ENCODE results near the gene EXOC4. TPM values are rescaled to one million over a fixed set of nuclear protein-coding genes. Genes with fewer than 3 reads are reported as not detected.

The EXOC4 gene
- total RNA-seq, 1 donor from 2014 or later = 84.0 TPM

GRCh38 chr7:133934262-133934976 lies 681.5 kb downstream of the EXOC4 start:
- Histone ChIP-seq H3K27me3 (ENCODE audit: control insufficient read depth, insufficient read depth, low read length) (no peaks in the 10 kb centered on the region), H3K4me3 (ENCODE audit: low read depth, low read length) (no peak overlapping the region), H3K36me3 (ENCODE audit: control insufficient read depth, insufficient read depth, low read length) (no peaks in the 10 kb centered on the region)
- TF ChIP-seq CTCF (IDR thresholded peaks at IDR 0.05; ENCODE audit: insufficient read depth, low read length, severe bottlenecking) = no peak
- FAIRE-seq (no peak), DNase-seq (ENCODE audit: low read depth) (no peak)

GRCh38 chr7:133934977-133935330 lies 682.1 kb downstream of the EXOC4 start:
- Histone ChIP-seq H3K27me3 (ENCODE audit: control insufficient read depth, insufficient read depth, low read length) (no peaks in the 10 kb centered on the region), H3K36me3 (ENCODE audit: control insufficient read depth, insufficient read depth, low read length) (no peaks in the 10 kb centered on the region), H3K4me3 (ENCODE audit: low read depth, low read length) (no peak overlapping the region)
- no peak for DNase-seq (ENCODE audit: low read depth)
- FAIRE-seq = no peak
- TF ChIP-seq CTCF (IDR thresholded peaks at IDR 0.05; ENCODE audit: insufficient read depth, low read length, severe bottlenecking) = no peak

- no peak for FAIRE-seq
- no peak for TF ChIP-seq CTCF (IDR thresholded peaks at IDR 0.05; ENCODE audit: insufficient read depth, low read length, severe bottlenecking)
- peak; percentile 56 for DNase-seq (ENCODE audit: low read depth)
- Histone ChIP-seq H3K27me3 (ENCODE audit: control insufficient read depth, insufficient read depth, low read length) (no peaks in the 10 kb centered on the region), H3K36me3 (ENCODE audit: control insufficient read depth, insufficient read depth, low read length) (no peaks in the 10 kb centered on the region), H3K4me3 (ENCODE audit: low read depth, low read length) (no peak overlapping the region)
Measured at GRCh38 chr7:133936074-133936473, 683.2 kb downstream of the EXOC4 start.

GRCh38 chr7:133937786-133938185 lies 684.9 kb downstream of the EXOC4 start:
- TF ChIP-seq CTCF (IDR thresholded peaks at IDR 0.05; ENCODE audit: insufficient read depth, low read length, severe bottlenecking) = no peak

GRCh38 chr7:133940368-133940767 lies 687.5 kb downstream of the EXOC4 start:
- no peak for FAIRE-seq
- Histone ChIP-seq H3K4me3 (ENCODE audit: low read depth, low read length) (no peak overlapping the region), H3K27me3 (ENCODE audit: control insufficient read depth, insufficient read depth, low read length) (no peaks in the 10 kb centered on the region), H3K36me3 (ENCODE audit: control insufficient read depth, insufficient read depth, low read length) (no peaks in the 10 kb centered on the region)
- DNase-seq (ENCODE audit: low read depth) = no peak
- TF ChIP-seq CTCF (IDR thresholded peaks at IDR 0.05; ENCODE audit: insufficient read depth, low read length, severe bottlenecking) = no peak

More at GRCh38 chr7:133937786-133938185, 684.9 kb downstream of the EXOC4 start:
- H3K4me3 ChIP-seq (ENCODE audit: low read depth, low read length) = no peak overlapping the region
- H3K27me3 ChIP-seq (ENCODE audit: control insufficient read depth, insufficient read depth, low read length) = no peaks in the 10 kb centered on the region
- FAIRE-seq (no peak), DNase-seq (ENCODE audit: low read depth) (no peak)
- H3K36me3 ChIP-seq (ENCODE audit: control insufficient read depth, insufficient read depth, low read length) = no peaks in the 10 kb centered on the region

- FAIRE-seq = no peak
- H3K4me3 ChIP-seq (ENCODE audit: low read depth, low read length) = no peak overlapping the region
- H3K36me3 ChIP-seq (ENCODE audit: control insufficient read depth, insufficient read depth, low read length) = no peaks in the 10 kb centered on the region
- TF ChIP-seq CTCF (IDR thresholded peaks at IDR 0.05; ENCODE audit: insufficient read depth, low read length, severe bottlenecking) = no peak
- H3K27me3 ChIP-seq (ENCODE audit: control insufficient read depth, insufficient read depth, low read length) = no peaks in the 10 kb centered on the region
- DNase-seq (ENCODE audit: low read depth) = no peak
Measured at GRCh38 chr7:133941496-133941895, 688.6 kb downstream of the EXOC4 start.
